ENCODE measurements around the gene SH3TC1. TPM values are rescaled to one million over a fixed set of nuclear protein-coding genes. Genes with fewer than 3 reads are reported as not detected.

The SH3TC1 gene
- total and polyA plus RNA-seq, 2 of the 8 experiments (the other 6 are each of a cell fraction or from before 2014, with no cell fraction given), result 0.15 TPM; not detected in 1

GRCh38 chr4:8283161-8283560, 84.1 kb downstream of the SH3TC1 start:
- no peak overlapping the region for H4K5ac ChIP-seq (ENCODE audit: insufficient read length, low read depth, low read length)
- no peaks in the 10 kb centered on the region for H3K27me3 ChIP-seq (replicated peaks in 1 of 4; ENCODE audit: control insufficient read depth in 3 of 4, extremely low read depth in 1 of 4, insufficient read depth in 3 of 4, low read length in 3 of 4)
- no peak overlapping the region for H3K27ac ChIP-seq (ENCODE audit: low read depth, low read length)
- H2AFZ ChIP-seq (ENCODE audit: low read length), result no peak overlapping the region
- no peak overlapping the region for H3K9ac ChIP-seq (replicated peaks in 1 of 4; ENCODE audit: extremely low read depth in 1 of 4, low read depth in 3 of 4, low read length in 3 of 4)
- H2BK120ac ChIP-seq (replicated peaks; ENCODE audit: low read depth, low read length), result no peak overlapping the region
- FAIRE-seq, result no peak
- peaks cover 0 to 1% of the 10 kb centered on the region in 2 experiments for H4K20me1 ChIP-seq (replicated peaks in 1 of 2; ENCODE audit: control insufficient read depth in 1 of 2, insufficient read depth in 2 of 2, low read length in 2 of 2)
- H3K18ac ChIP-seq (ENCODE audit: extremely low read depth, low read length), result no peak overlapping the region
- no peak overlapping the region for H3K4me2 ChIP-seq (ENCODE audit: insufficient read depth in 1 of 2, low read depth in 2 of 2, low read length in 2 of 2)
- no peak overlapping the region for H2AK5ac ChIP-seq (ENCODE audit: low read depth, low read length)
- CTCF ChIA-PET (ENCODE audit: partially characterized antibody), result interaction anchor here (1.2 to 3.7 kb wide), 7 partner anchors 9 to 125 kb away, joined by 3 to 14 read pairs (median 5); no protein-coding TSS in a partner anchor
- no peak overlapping the region for H4K8ac ChIP-seq (ENCODE audit: extremely low read depth, insufficient read depth, low read length)
- H3K4ac ChIP-seq (replicated peaks; ENCODE audit: insufficient read length, low read depth, low read length), result no peak overlapping the region
- WGBS, 2 experiments (ENCODE audit: extremely low coverage in 1 of 2, insufficient coverage in 1 of 2, insufficient read length in 1 of 2, insufficient replicate concordance in 2 of 2, low coverage in 1 of 2, low lambda C conversion rate in 2 of 2, missing lambda C conversion rate in 1 of 2), result 94% methylated on average over 8 of the region's 10 CpGs; no CpG with 5 or more reads in 1 of the 2 experiments
- DNase-seq (ENCODE audit: low read depth in 1 of 2, low spot score in 2 of 2), result no peak
- no peak overlapping the region for H3K14ac ChIP-seq (ENCODE audit: insufficient read length)
- POLR2A ChIA-PET (ENCODE audit: partially characterized antibody), result no interaction called here
- H3K79me1 ChIP-seq (ENCODE audit: low read depth, low read length), result no peaks in the 10 kb centered on the region
- H3K36me3 ChIP-seq (ENCODE audit: control insufficient read depth in 2 of 4, insufficient read depth in 4 of 4, low read length in 3 of 4), result no peaks in the 10 kb centered on the region
- no peak overlapping the region for H2BK5ac ChIP-seq (ENCODE audit: low read depth, low read length)
- no peak overlapping the region for H3K23ac ChIP-seq (ENCODE audit: insufficient read length)
- no peaks in the 10 kb centered on the region for H3K4me1 ChIP-seq (replicated peaks in 1 of 4; ENCODE audit: control insufficient read depth in 3 of 4, insufficient read depth in 4 of 4, low read length in 3 of 4)
- H3K9me3 ChIP-seq (ENCODE audit: insufficient read depth in 2 of 2, low read depth in 1 of 2, low read length in 1 of 2), result no peaks in the 10 kb centered on the region
- no peak overlapping the region for H3K56ac ChIP-seq (replicated peaks; ENCODE audit: insufficient read length, low read depth, low read length)
- TF ChIP-seq CEBPB (IDR thresholded peaks at IDR 0.05; ENCODE audit: low read depth, low read length) (no peak), ATF3 (IDR thresholded peaks at IDR 0.05; ENCODE audit: insufficient read depth, low read depth, low read length) (no peak), KDM1A (IDR thresholded peaks at IDR 0.05; ENCODE audit: borderline replicate concordance, low read length) (no peak)
- no peak overlapping the region for H2BK20ac ChIP-seq (ENCODE audit: low read length)
- no peaks in the 10 kb centered on the region for H3K79me2 ChIP-seq (ENCODE audit: control insufficient read depth in 1 of 2, insufficient read depth in 2 of 2, low read length in 2 of 2)
- H3K23me2 ChIP-seq (ENCODE audit: low read depth, low read length), result no peaks in the 10 kb centered on the region
- H2BK12ac ChIP-seq (ENCODE audit: low read depth, low read length), result no peak overlapping the region
- no peak overlapping the region for H3K4me3 ChIP-seq (ENCODE audit: extremely low read depth in 1 of 4, insufficient read depth in 2 of 4, low read depth in 3 of 4, low read length in 4 of 4)
- H4K91ac ChIP-seq (replicated peaks; ENCODE audit: insufficient read length, low read length), result no peak overlapping the region
- no peak overlapping the region for H2BK15ac ChIP-seq (ENCODE audit: low read length)
